Neural progenitor cell (in vitro differentiated cells): ENCODE measurements around the gene NRCAM. TPM values are rescaled to one million over a fixed set of nuclear protein-coding genes. Genes with fewer than 3 reads are reported as not detected.

ENCODE experiments used
- DNase-seq: peaks from one replicate; pipeline ENCODE4 v3.0.0-alpha.2; 2016; ENCODE audit warnings: low spot score
- H2AFZ ChIP-seq: fragments of 200-600 bp; sonication (generic); replicated peaks from 2 replicates; pipeline ENCODE4 v1.6.1; 2016; ENCODE audit warnings: antibody characterized with exemption
- H3F3A ChIP-seq: fragments of 200-600 bp; sonication (generic); 2 replicates; pipeline ENCODE4 v1.6.1; 2016; ENCODE audit warnings: antibody characterized with exemption, low read depth
- H3K27ac ChIP-seq: fragments of 200-600 bp; sonication (generic); 2 replicates; pipeline ENCODE4 v1.5.1; 2016; ENCODE audit warnings: mild to moderate bottlenecking
- H3K27me3 ChIP-seq: fragments of 200-600 bp; sonication (generic); 2 replicates; pipeline ENCODE4 v1.6.1; 2016; ENCODE audit warnings: mild to moderate bottlenecking, moderate library complexity
- H3K36me3 ChIP-seq: fragments of 200-600 bp; sonication (generic); 2 replicates; pipeline ENCODE4 v1.5.1; 2016
- H3K4me1 ChIP-seq: fragments of 200-600 bp; sonication (generic); 2 replicates; pipeline ENCODE4 v1.6.1; 2016; ENCODE audit warnings: mixed run types
- H3K4me2 ChIP-seq: fragments of 200-600 bp; sonication (generic); 2 replicates; pipeline ENCODE4 v1.6.1; 2016
- H3K4me3 ChIP-seq: fragments of 200-600 bp; sonication (generic); 2 replicates; pipeline ENCODE4 v1.5.1; 2016
- H3K79me2 ChIP-seq: fragments of 200-600 bp; sonication (generic); 2 replicates; pipeline ENCODE4 v1.6.1; 2016; ENCODE audit warnings: low read depth
- H3K9ac ChIP-seq: fragments of 200-600 bp; sonication (generic); 2 replicates; pipeline ENCODE4 v1.6.1; 2016
- H3K9me3 ChIP-seq: fragments of 200-600 bp; sonication (generic); 2 replicates; pipeline ENCODE4 v1.5.1; 2016; ENCODE audit warnings: low read depth
- H4K20me1 ChIP-seq: fragments of 200-600 bp; sonication (generic); 2 replicates; pipeline ENCODE4 v1.6.1; 2016; ENCODE audit warnings: low read depth
- H3K27ac Mint-ChIP-seq: 3 replicates; pipeline ENCODE4 v1.8.0; 2021; ENCODE audit warnings: mixed read lengths
- H3K27me3 Mint-ChIP-seq: 2 replicates; pipeline ENCODE4 v1.8.0; 2022; ENCODE audit warnings: low read depth, mild to moderate bottlenecking, inconsistent platforms, moderate library complexity, mixed read lengths; ENCODE audit not compliant: insufficient read depth
- H3K36me3 Mint-ChIP-seq: 3 replicates; pipeline ENCODE4 v1.8.0; 2021; ENCODE audit warnings: mixed read lengths
- H3K4me1 Mint-ChIP-seq: 3 replicates; pipeline ENCODE4 v1.8.0; 2021; ENCODE audit warnings: mixed read lengths
- H3K4me3 Mint-ChIP-seq: 3 replicates; pipeline ENCODE4 v1.8.0; 2021; ENCODE audit warnings: mild to moderate bottlenecking, moderate library complexity, mixed read lengths
- H3K9me3 Mint-ChIP-seq: 3 replicates; pipeline ENCODE4 v1.8.0; 2020; ENCODE audit warnings: mixed read lengths
- CTCF ChIP-seq: fragments of 200-600 bp; sonication (generic); IDR thresholded peaks from 2 replicates; pipeline ENCODE4 v1.5.1; 2017; ENCODE audit warnings: antibody characterized with exemption, mild to moderate bottlenecking
- EZH2 ChIP-seq: fragments of 200-600 bp; sonication (generic); IDR thresholded peaks from 2 replicates; pipeline ENCODE4 v1.6.1; 2017; ENCODE audit warnings: antibody characterized with exemption, mild to moderate bottlenecking, moderate library complexity
- EZH2phosphoT487 ChIP-seq: fragments of 200-600 bp; sonication (generic); IDR thresholded peaks from 2 replicates; pipeline ENCODE4 v1.6.1; 2017; ENCODE audit warnings: antibody characterized with exemption
- total RNA-seq: library from RNA; depleted of rRNA; stranded (reverse); fragments of >200 nt; gene quantifications from 2 replicates; pipeline ENCODE4 v1.2.3, GENCODE V29; 2015; ENCODE audit warnings: low replicate concordance

The NRCAM gene
- total RNA-seq, 1 donor from 2014 or later = 104 TPM

GRCh38 chr7:108492742-108493141, 36.5 kb upstream of the NRCAM start:
- Histone ChIP-seq H3K4me3 (no peak overlapping the region), H4K20me1 (no peaks in the 10 kb centered on the region), H3K27ac (no peak overlapping the region), H2AFZ (no peak overlapping the region), H3K27me3 (no peaks in the 10 kb centered on the region), H3K36me3 (no peaks in the 10 kb centered on the region), H3F3A (peaks cover 9% of the 10 kb centered on the region), H3K4me1 (no peaks in the 10 kb centered on the region), H3K4me2 (no peak overlapping the region), H3K9ac (no peak overlapping the region), H3K79me2 (no peaks in the 10 kb centered on the region), H3K9me3 (no peaks in the 10 kb centered on the region)
- H3K36me3 Mint-ChIP-seq = peaks cover 7% of the 10 kb centered on the region
- H3K9me3 Mint-ChIP-seq = no peaks in the 10 kb centered on the region
- DNase-seq = no peak
- H3K27ac Mint-ChIP-seq = no peak overlapping the region
- H3K27me3 Mint-ChIP-seq = peaks cover 2% of the 10 kb centered on the region
- H3K4me3 Mint-ChIP-seq = no peak overlapping the region
- no peak for TF ChIP-seq CTCF
- no peak for TF ChIP-seq EZH2
- no peak for TF ChIP-seq EZH2phosphoT487
- no peaks in the 10 kb centered on the region for H3K4me1 Mint-ChIP-seq

DNA sequence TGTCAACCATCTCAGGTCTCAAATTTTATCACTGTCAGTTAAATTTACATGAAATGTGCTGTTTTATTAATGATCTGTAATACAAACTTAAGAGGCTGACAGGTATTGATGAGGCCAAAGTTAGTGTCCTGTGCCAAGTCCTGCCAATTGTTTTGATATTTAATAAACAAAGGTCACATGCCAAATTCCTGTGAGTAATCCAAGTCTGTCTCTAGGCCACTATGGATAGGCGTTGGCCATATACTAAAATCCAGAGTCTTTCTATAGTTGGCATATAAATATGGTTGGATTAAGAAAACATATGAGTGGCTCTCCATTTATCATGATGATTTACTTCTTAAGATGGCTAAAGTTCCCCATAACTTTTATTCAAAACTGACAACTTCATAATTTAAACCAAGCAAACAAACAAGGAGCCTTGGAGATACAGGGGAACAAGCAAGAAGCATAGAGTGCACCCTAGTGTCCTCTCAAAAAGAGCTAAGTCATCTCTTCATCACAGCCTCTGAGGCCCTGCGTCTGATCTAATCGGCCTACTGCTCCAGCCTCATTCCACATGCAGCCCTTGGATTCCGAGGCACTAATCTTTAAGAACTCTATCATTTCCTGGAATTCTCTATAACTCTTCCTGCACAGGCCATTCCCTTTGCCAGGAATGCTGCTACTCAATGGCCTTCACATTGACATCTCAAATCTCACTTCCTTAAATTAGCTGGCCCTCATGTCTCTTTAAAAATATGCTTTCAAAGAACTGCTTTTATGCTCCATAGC, 32.7 kb upstream of the NRCAM start:
- H3K79me2 ChIP-seq = no peaks in the 10 kb centered on the region
- H3K9ac ChIP-seq = no peak overlapping the region
- H3K4me1 ChIP-seq = no peaks in the 10 kb centered on the region
- Mint-ChIP-seq H3K4me3 (no peak overlapping the region), H3K36me3 (peaks cover 7% of the 10 kb centered on the region), H3K27me3 (peaks cover 2% of the 10 kb centered on the region), H3K27ac (no peak overlapping the region), H3K9me3 (no peaks in the 10 kb centered on the region), H3K4me1 (no peaks in the 10 kb centered on the region)
- TF ChIP-seq EZH2phosphoT487 = no peak
- no peak for TF ChIP-seq EZH2
- no peak for TF ChIP-seq CTCF
- no peak overlapping the region for H3K27ac ChIP-seq
- peak; percentile 15 for DNase-seq
- no peak overlapping the region for H2AFZ ChIP-seq
- H3K4me3 ChIP-seq = no peak overlapping the region
- H4K20me1 ChIP-seq = no peaks in the 10 kb centered on the region
- peaks cover 2% of the 10 kb centered on the region for H3K36me3 ChIP-seq
- no peaks in the 10 kb centered on the region for H3F3A ChIP-seq
- H3K27me3 ChIP-seq = no peaks in the 10 kb centered on the region
- no peak overlapping the region for H3K4me2 ChIP-seq
- H3K9me3 ChIP-seq = no peaks in the 10 kb centered on the region

DNA sequence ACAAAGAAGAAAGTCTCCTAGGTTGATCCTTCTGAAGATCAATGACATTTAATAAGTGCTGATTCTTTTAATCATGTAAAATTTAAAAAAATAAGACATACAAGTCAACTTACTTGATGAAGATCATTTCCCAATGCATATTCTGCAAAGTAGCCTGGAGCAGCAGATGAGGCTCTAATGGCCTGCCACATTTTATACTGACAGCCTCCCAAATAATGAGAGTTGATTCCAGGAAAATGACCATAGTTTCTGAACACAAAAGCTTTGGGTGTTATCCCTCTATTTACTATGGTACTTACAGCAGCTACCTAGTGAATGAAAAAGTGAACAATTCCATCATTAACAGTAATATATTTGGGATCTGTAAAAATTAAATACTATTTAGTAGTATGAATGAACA, 31.4 kb upstream of the NRCAM start:
- no peaks in the 10 kb centered on the region for H3K9me3 Mint-ChIP-seq
- H3K4me3 ChIP-seq = no peak overlapping the region
- H3K27me3 Mint-ChIP-seq = peaks cover 2% of the 10 kb centered on the region
- H3K4me1 ChIP-seq = no peaks in the 10 kb centered on the region
- H3K9ac ChIP-seq = no peak overlapping the region
- TF ChIP-seq EZH2phosphoT487 (no peak), EZH2 (no peak), CTCF (no peak)
- H3K79me2 ChIP-seq = no peaks in the 10 kb centered on the region
- H4K20me1 ChIP-seq = no peaks in the 10 kb centered on the region
- H2AFZ ChIP-seq = no peak overlapping the region
- H3F3A ChIP-seq = no peaks in the 10 kb centered on the region
- no peak for DNase-seq
- peaks cover 3% of the 10 kb centered on the region for H3K36me3 Mint-ChIP-seq
- H3K4me2 ChIP-seq = no peak overlapping the region
- H3K27me3 ChIP-seq = no peaks in the 10 kb centered on the region
- peaks cover 3% of the 10 kb centered on the region for H3K36me3 ChIP-seq
- no peak overlapping the region for H3K4me3 Mint-ChIP-seq
- H3K4me1 Mint-ChIP-seq = no peaks in the 10 kb centered on the region
- H3K27ac Mint-ChIP-seq = no peak overlapping the region
- H3K9me3 ChIP-seq = no peaks in the 10 kb centered on the region
- no peak overlapping the region for H3K27ac ChIP-seq
